ENCODE results near the gene LTBP2. TPM values are rescaled to one million over a fixed set of nuclear protein-coding genes. Genes with fewer than 3 reads are reported as not detected.
A peak's percentile ranks its signal among the peaks of the same experiment; 100 is the strongest.

The LTBP2 gene
- total RNA-seq, 1 experiment from 2014 or later: 1.5 TPM

- intact Hi-C loops (cut with micrococcal nuclease): no loop called here
- no peaks in the 10 kb centered on the region for H3K27me3 ChIP-seq (ENCODE audit: insufficient read depth, low read length)
- no peaks in the 10 kb centered on the region for H4K20me1 ChIP-seq (ENCODE audit: insufficient read depth)
- H3K9me2 ChIP-seq (ENCODE audit: insufficient read depth): no peaks in the 10 kb centered on the region
- no TSS peak for BruUV-seq (replicated peaks)
- POLR2A ChIA-PET: no interaction called here
- H3K4me3 ChIP-seq (replicated peaks in 1 of 2; ENCODE audit: low read depth in 1 of 2, low read length in 2 of 2): no peak overlapping the region
- CTCF ChIA-PET: interaction anchor here (2.0 to 3.6 kb wide), 2 partner anchors 39 kb away, joined by 5 to 19 read pairs; no protein-coding TSS in a partner anchor
- no peak for TF ChIP-seq POLR2A (IDR thresholded peaks at IDR 0.05; ENCODE audit: borderline replicate concordance, extremely low read depth, insufficient read depth, insufficient read length)
- TF ChIP-seq ZFX (IDR thresholded peaks at IDR 0.05): no peak
- TF ChIP-seq SRF (IDR thresholded peaks at IDR 0.05; ENCODE audit: low read depth): no peak
- TF ChIP-seq RAD21 (IDR thresholded peaks at IDR 0.05; ENCODE audit: low read depth): no peak
- no peak for TF ChIP-seq ZNF274 (IDR thresholded peaks at IDR 0.05; ENCODE audit: low read depth, low read length)
- TF ChIP-seq SIN3A (IDR thresholded peaks at IDR 0.05; ENCODE audit: low read depth): no peak
- TF ChIP-seq CBX3 (IDR thresholded peaks at IDR 0.05; ENCODE audit: low read depth): no peak
- TF ChIP-seq CEBPB (IDR thresholded peaks at IDR 0.05; ENCODE audit: low read depth): no peak
- DNase-seq (ENCODE audit: low read depth, low spot score) (no peak), ATAC-seq (no peak)
- no peak overlapping the region for H2AFZ ChIP-seq (ENCODE audit: low read depth, low read length, poor library complexity, severe bottlenecking)
- RAD21 ChIA-PET (ENCODE audit: low non-redundant PET in 1 of 2, low total read pairs in 2 of 2, uncharacterized antibody in 2 of 2, unreplicated experiment in 2 of 2): no interaction called here
- no peaks in the 10 kb centered on the region for H3K36me3 ChIP-seq (ENCODE audit: control insufficient read depth in 1 of 2, insufficient read depth in 2 of 2, low read length in 2 of 2)
- peak overlapping the region; percentile 77 for H3K27ac ChIP-seq (ENCODE audit: low read depth, low read length)
- H3K4me1 ChIP-seq (ENCODE audit: control insufficient read depth in 1 of 2, insufficient read depth in 2 of 2, low read length in 2 of 2): peaks cover 50 to 90% of the 10 kb centered on the region in 2 experiments
- H3K4me2 ChIP-seq (ENCODE audit: low read length): peak overlapping the region; percentile 85; the same call in 1 of the 2 replicates
- no peaks in the 10 kb centered on the region for H3K79me2 ChIP-seq (ENCODE audit: insufficient read depth, low read length)
- H3K9ac ChIP-seq (ENCODE audit: low read length): no peak overlapping the region
- H3K9me3 ChIP-seq (ENCODE audit: control insufficient read depth in 1 of 2, insufficient read depth in 1 of 2, low read depth in 1 of 2, low read length in 2 of 2): no peaks in the 10 kb centered on the region
Observed at GRCh38 chr14:74569806-74570591, 42.0 kb downstream of the LTBP2 start.

GRCh38 chr14:74569387-74569786, 42.6 kb downstream of the LTBP2 start:
- Histone ChIP-seq H3K9ac (ENCODE audit: low read length) (no peak overlapping the region), H3K9me2 (ENCODE audit: insufficient read depth) (no peaks in the 10 kb centered on the region), H3K36me3 (ENCODE audit: control insufficient read depth in 1 of 2, insufficient read depth in 2 of 2, low read length in 2 of 2) (no peaks in the 10 kb centered on the region), H2AFZ (ENCODE audit: low read depth, low read length, poor library complexity, severe bottlenecking) (no peak overlapping the region), H3K27me3 (ENCODE audit: insufficient read depth, low read length) (no peaks in the 10 kb centered on the region), H3K27ac (ENCODE audit: low read depth, low read length) (no peak overlapping the region), H3K4me3 (replicated peaks in 1 of 2; ENCODE audit: low read depth in 1 of 2, low read length in 2 of 2) (no peak overlapping the region), H3K9me3 (ENCODE audit: control insufficient read depth in 1 of 2, insufficient read depth in 1 of 2, low read depth in 1 of 2, low read length in 2 of 2) (no peaks in the 10 kb centered on the region), H3K79me2 (ENCODE audit: insufficient read depth, low read length) (no peaks in the 10 kb centered on the region), H3K4me1 (ENCODE audit: control insufficient read depth in 1 of 2, insufficient read depth in 2 of 2, low read length in 2 of 2) (peaks cover 49 to 84% of the 10 kb centered on the region in 2 experiments), H3K4me2 (ENCODE audit: low read length) (no peak overlapping the region), H4K20me1 (ENCODE audit: insufficient read depth) (no peaks in the 10 kb centered on the region)
- intact Hi-C loops (cut with micrococcal nuclease): no loop called here
- ChIA-PET POLR2A (no interaction called here), CTCF (interaction anchor here (2.0 kb wide), 1 partner anchor 38 kb away, joined by 5 read pairs; no protein-coding TSS in a partner anchor), RAD21 (ENCODE audit: low non-redundant PET in 1 of 2, low total read pairs in 2 of 2, uncharacterized antibody in 2 of 2, unreplicated experiment in 2 of 2) (no interaction called here)
- BruUV-seq (replicated peaks): no TSS peak
- DNase-seq (ENCODE audit: low read depth, low spot score) (no peak), ATAC-seq (no peak)
- TF ChIP-seq YY1 (IDR thresholded peaks at IDR 0.05; ENCODE audit: extremely low read depth, insufficient replicate concordance, low read depth, low read length): no peak
- no peak for TF ChIP-seq EZH2 (IDR thresholded peaks at IDR 0.05)
- TF ChIP-seq SRF (IDR thresholded peaks at IDR 0.05; ENCODE audit: low read depth): no peak
- TF ChIP-seq EZH2phosphoT487 (IDR thresholded peaks at IDR 0.05; ENCODE audit: borderline replicate concordance): no peak
- no peak for TF ChIP-seq TCF7L2 (IDR thresholded peaks at IDR 0.05; ENCODE audit: borderline replicate concordance, extremely low read depth, insufficient read depth, insufficient read length)
- no peak for TF ChIP-seq ZNF274 (IDR thresholded peaks at IDR 0.05; ENCODE audit: low read depth, low read length)
- no peak for TF ChIP-seq RAD21 (IDR thresholded peaks at IDR 0.05; ENCODE audit: low read depth)
- TF ChIP-seq SIN3A (IDR thresholded peaks at IDR 0.05; ENCODE audit: low read depth): no peak
- TF ChIP-seq MAX (IDR thresholded peaks at IDR 0.05): no peak
- no peak for TF ChIP-seq POLR2A (IDR thresholded peaks at IDR 0.05; ENCODE audit: borderline replicate concordance, extremely low read depth, insufficient read depth, insufficient read length)
- no peak for TF ChIP-seq FOSL1 (IDR thresholded peaks at IDR 0.05; ENCODE audit: low read depth)
- TF ChIP-seq EGR1 (IDR thresholded peaks at IDR 0.05; ENCODE audit: low read depth): no peak
- TF ChIP-seq POLR2AphosphoS5 (IDR thresholded peaks at IDR 0.05; ENCODE audit: low read depth, low read length): no peak
- TF ChIP-seq CEBPB (IDR thresholded peaks at IDR 0.05; ENCODE audit: low read depth): no peak
- TF ChIP-seq CTCF (IDR thresholded peaks at IDR 0.05 in 2 of 3, conservative IDR thresholded peaks at IDR 0.05 in 1 of 3; ENCODE audit: borderline replicate concordance in 1 of 3, insufficient read depth in 1 of 3, low read depth in 2 of 3, low read length in 2 of 3): no peak
